Gastrocnemius medialis (tissue), 4 donors: ENCODE data around the gene AGRN. TPM values are rescaled to one million over a fixed set of nuclear protein-coding genes. Genes with fewer than 3 reads are reported as not detected.
A peak's percentile ranks its signal among the peaks of the same experiment; 100 is the strongest.

Experiments
- ATAC-seq, 2 donors: fragments of 150-250 bp; one replicate each; pipeline ENCODE4 v1.9.1; 2016
- DNase-seq, 2 donors: peaks; one replicate each; pipeline ENCODE4 v3.0.0-alpha.2; 2019
- H3K27ac ChIP-seq, 4 donors: fragments of 200-600 bp; sonication (generic); 1 replicate in 1 of 4; 2 replicates in 3 of 4; pipeline ENCODE4 v1.5.1; 2016 to 2018; ENCODE audit warnings: mild to moderate bottlenecking in 2 of 4, moderate library complexity in 1 of 4
- H3K27me3 ChIP-seq, 3 donors: fragments of 200-600 bp; sonication (generic) in 2 of 3; 1 replicate in 1 of 3; 2 replicates in 2 of 3; pipeline versions ENCODE4 v1.5.1 to v1.6.0; 2016 to 2019; ENCODE audit warnings: mild to moderate bottlenecking in 1 of 3, moderate library complexity in 1 of 3
- H3K36me3 ChIP-seq, 2 donors: fragments of 200-600 bp; sonication (generic) in 1 of 2; one replicate each; pipeline ENCODE4 v1.5.1; 2017 to 2018
- H3K4me1 ChIP-seq, 2 donors: fragments of 200-600 bp; sonication (generic) in 1 of 2; one replicate each; pipeline ENCODE4 v1.5.1; 2016 to 2017; ENCODE audit warnings: mild to moderate bottlenecking in 2 of 2
- H3K4me3 ChIP-seq, 4 donors: fragments of 200-600 bp; sonication (generic) in 3 of 4; 1 replicate in 1 of 4; 2 replicates in 3 of 4; pipeline ENCODE4 v1.5.1; 2016 to 2019; ENCODE audit warnings: mild to moderate bottlenecking in 2 of 4
- H3K9me3 ChIP-seq, 3 donors: fragments of 200-600 bp; sonication (generic) in 2 of 3; 1 replicate in 1 of 3; 2 replicates in 2 of 3; pipeline ENCODE4 v1.5.1; 2016 to 2019
- CTCF ChIP-seq, 5 experiments: fragments of 450-650 bp in 3 of 5; fragments of 200-600 bp in 2 of 5; sonication (generic) in 2 of 5; IDR thresholded peaks in 4 of 5; conservative IDR thresholded peaks in 1 of 5; 1 replicate in 4 of 5; 2 replicates in 1 of 5; pipeline ENCODE4 v1.5.1; 2016 to 2019; ENCODE audit warnings: antibody characterized with exemption in 5 of 5, mild to moderate bottlenecking in 3 of 5, moderate library complexity in 3 of 5
- POLR2A ChIP-seq, 2 donors: fragments of 450-650 bp; IDR thresholded peaks; one replicate each; pipeline ENCODE4 v1.6.1; 2017; ENCODE audit warnings: antibody characterized with exemption in 2 of 2, mild to moderate bottlenecking in 2 of 2, moderate library complexity in 2 of 2
- in situ Hi-C, 4 donors: fragments of 200-750 bp; cut with MboI; loops; one replicate each; pipeline versions ENCODE4 v1.15.0 to v1.8.0; 2017; ENCODE audit warnings: low sequenced_read_pairs in 4 of 4
- intact Hi-C: fragments of 100-400 bp; cut with DNase I; formaldehyde crosslinking; loops from one replicate; pipeline ENCODE4 v1.15.1; 2023; ENCODE audit warnings: low total_unique reads
- total RNA-seq, 4 donors: library from RNA; depleted of rRNA; stranded (reverse); fragments of >200 nt; gene quantifications; one replicate each; pipeline versions ENCODE4 v1.1.0 to v1.2.3, GENCODE V29; 2016

The AGRN gene
- total RNA-seq, 4 donors from 2014 or later, result 2.0 to 3.8 (median 3.1) TPM

GRCh38 chr1:972726-973458, 47.0 kb upstream of the AGRN start:
- peaks cover 0 to 33% of the 10 kb centered on the region in 2 donors for H3K4me1 ChIP-seq
- no peak for TF ChIP-seq CTCF (IDR thresholded peaks at IDR 0.05 in 4 of 5, conservative IDR thresholded peaks at IDR 0.05 in 1 of 5)
- no peak for TF ChIP-seq POLR2A (IDR thresholded peaks at IDR 0.05)
- peak in 1 of 2 donors; percentile 68 for DNase-seq
- H3K9me3 ChIP-seq, result no peaks in the 10 kb centered on the region
- intact Hi-C loops, result no loop called here
- H3K36me3 ChIP-seq, result no peaks in the 10 kb centered on the region
- in situ Hi-C loops, result no loop called here
- peak overlapping the region in 2 of 4 donors; percentile 93 to 94 for H3K27ac ChIP-seq
- no peak overlapping the region for H3K4me3 ChIP-seq
- peak in 1 of 2 donors; percentile 17 for ATAC-seq
- peaks cover 6 to 23% (median 17%) of the 10 kb centered on the region in 3 donors for H3K27me3 ChIP-seq

- DNase-seq, result peak in 1 of 2 donors; percentile 45
- no peak overlapping the region for H3K4me3 ChIP-seq
- peak in 1 of 2 donors; percentile 1 for ATAC-seq
- peak overlapping the region in 2 of 4 donors; percentile 93 to 94 for H3K27ac ChIP-seq
- no peaks in the 10 kb centered on the region for H3K9me3 ChIP-seq
- H3K4me1 ChIP-seq, result peaks cover 5 to 41% of the 10 kb centered on the region in 2 donors
- in situ Hi-C loops (no loop called here), intact Hi-C loops (no loop called here)
- H3K27me3 ChIP-seq, result peaks cover 6 to 18% (median 14%) of the 10 kb centered on the region in 3 donors
- TF ChIP-seq CTCF (IDR thresholded peaks at IDR 0.05 in 4 of 5, conservative IDR thresholded peaks at IDR 0.05 in 1 of 5), result no peak
- no peak for TF ChIP-seq POLR2A (IDR thresholded peaks at IDR 0.05)
- no peaks in the 10 kb centered on the region for H3K36me3 ChIP-seq
Measured at GRCh38 chr1:973459-974292, 46.2 kb upstream of the AGRN start.

- H3K27ac ChIP-seq, result peak overlapping the region in 2 of 4 donors; percentile 93 to 94
- H3K4me1 ChIP-seq, result peaks cover 7 to 44% of the 10 kb centered on the region in 2 donors
- H3K4me3 ChIP-seq, result no peak overlapping the region
- TF ChIP-seq POLR2A (IDR thresholded peaks at IDR 0.05) (no peak), CTCF (IDR thresholded peaks at IDR 0.05 in 4 of 5, conservative IDR thresholded peaks at IDR 0.05 in 1 of 5) (no peak)
- DNase-seq (no peak), ATAC-seq (no peak)
- H3K36me3 ChIP-seq, result no peaks in the 10 kb centered on the region
- H3K9me3 ChIP-seq, result no peaks in the 10 kb centered on the region
- intact Hi-C loops, result no loop called here
- in situ Hi-C loops, result no loop called here
- H3K27me3 ChIP-seq, result peaks cover 6 to 14% (median 12%) of the 10 kb centered on the region in 3 donors
Measured at GRCh38 chr1:974293-974640, 45.7 kb upstream of the AGRN start.

- Histone ChIP-seq H3K36me3 (no peaks in the 10 kb centered on the region), H3K4me3 (no peak overlapping the region), H3K4me1 (peaks cover 12 to 44% of the 10 kb centered on the region in 2 donors), H3K27ac (peak overlapping the region; percentile 88 to 94 (median 91)), H3K9me3 (no peaks in the 10 kb centered on the region), H3K27me3 (peaks cover 6 to 14% (median 12%) of the 10 kb centered on the region in 3 donors)
- no peak for TF ChIP-seq CTCF (IDR thresholded peaks at IDR 0.05 in 4 of 5, conservative IDR thresholded peaks at IDR 0.05 in 1 of 5)
- TF ChIP-seq POLR2A (IDR thresholded peaks at IDR 0.05), result no peak
- DNase-seq, result peak in 1 of 2 donors; percentile 58
- intact Hi-C loops, result no loop called here
- in situ Hi-C loops, result no loop called here
- no peak for ATAC-seq
Measured at GRCh38 chr1:974687-975328, 45.1 kb upstream of the AGRN start.
